Muscle layer of duodenum (tissue), 2 donors: ENCODE measurements around the gene SLC35E3.

ENCODE experiments used
- H3K27ac ChIP-seq: one replicate; pipeline ENCODE4 v1.7.0; 2013; ENCODE audit warnings: mild to moderate bottlenecking, low read length
- H3K27me3 ChIP-seq: one replicate; pipeline ENCODE4 v1.7.0; 2013; ENCODE audit warnings: low read depth, mild to moderate bottlenecking, control low read depth, low read length
- H3K36me3 ChIP-seq, 2 donors: one replicate each; pipeline ENCODE4 v1.7.0; 2013; ENCODE audit warnings: low read length in 2 of 2, control low read depth in 1 of 2, mild to moderate bottlenecking in 1 of 2; ENCODE audit not compliant: insufficient read depth in 2 of 2, control insufficient read depth in 1 of 2
- H3K4me1 ChIP-seq, 2 donors: one replicate each; pipeline ENCODE4 v1.7.0; 2013; ENCODE audit warnings: low read length in 2 of 2, mild to moderate bottlenecking in 2 of 2, control low read depth in 1 of 2, moderate library complexity in 1 of 2; ENCODE audit not compliant: insufficient read depth in 2 of 2, control insufficient read depth in 1 of 2
- H3K4me3 ChIP-seq, 2 donors: one replicate each; pipeline ENCODE4 v1.7.0; 2013; ENCODE audit warnings: low read length in 2 of 2, low read depth in 1 of 2, mild to moderate bottlenecking in 1 of 2
- H3K9me3 ChIP-seq, 2 donors: one replicate each; pipeline ENCODE4 v1.7.0; 2013; ENCODE audit warnings: low read length in 2 of 2, control low read depth in 1 of 2, mild to moderate bottlenecking in 1 of 2; ENCODE audit not compliant: control insufficient read depth in 1 of 2
- donor health status: healthy.

The SLC35E3 gene

DNA sequence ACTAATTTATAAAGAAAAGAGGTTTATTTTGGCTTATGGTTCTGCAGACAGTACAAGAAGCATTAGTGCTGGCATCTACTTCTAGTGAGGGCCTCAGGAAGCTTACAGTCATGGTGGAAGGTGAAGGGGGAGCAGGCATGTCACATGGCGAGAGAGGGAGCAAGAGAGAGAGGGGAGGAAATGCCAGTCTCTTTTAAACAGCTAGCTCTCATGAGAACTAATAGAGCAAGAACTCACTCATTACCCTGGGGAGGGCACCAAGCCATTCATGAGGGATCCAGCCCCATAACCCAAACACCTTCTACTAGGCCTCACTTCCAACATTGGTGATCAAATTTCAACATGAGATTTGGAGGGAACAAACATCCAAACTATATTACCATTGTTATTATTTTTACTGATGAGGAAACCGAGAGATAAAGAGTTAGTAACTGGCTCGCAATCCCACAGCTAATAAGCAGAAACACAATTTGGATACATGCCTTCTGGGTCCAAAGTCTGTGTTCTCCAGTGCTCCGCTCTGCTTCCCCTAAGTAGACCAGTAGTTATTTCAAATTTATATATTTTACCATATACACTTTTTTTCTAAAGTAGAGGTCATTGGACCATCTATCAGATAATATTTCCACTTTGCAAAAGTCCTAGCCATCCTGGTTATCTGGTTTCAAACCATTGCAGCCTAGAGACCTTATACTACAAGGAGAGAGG lies 9.7 kb downstream of the SLC35E3 start:
- Histone ChIP-seq H3K9me3 (no peaks in the 10 kb centered on the region), H3K27ac (no peak overlapping the region), H3K36me3 (peaks cover 11 to 34% of the 10 kb centered on the region in 2 donors), H3K27me3 (no peaks in the 10 kb centered on the region), H3K4me1 (peaks cover 0 to 2% of the 10 kb centered on the region in 2 donors), H3K4me3 (no peak overlapping the region)

DNA sequence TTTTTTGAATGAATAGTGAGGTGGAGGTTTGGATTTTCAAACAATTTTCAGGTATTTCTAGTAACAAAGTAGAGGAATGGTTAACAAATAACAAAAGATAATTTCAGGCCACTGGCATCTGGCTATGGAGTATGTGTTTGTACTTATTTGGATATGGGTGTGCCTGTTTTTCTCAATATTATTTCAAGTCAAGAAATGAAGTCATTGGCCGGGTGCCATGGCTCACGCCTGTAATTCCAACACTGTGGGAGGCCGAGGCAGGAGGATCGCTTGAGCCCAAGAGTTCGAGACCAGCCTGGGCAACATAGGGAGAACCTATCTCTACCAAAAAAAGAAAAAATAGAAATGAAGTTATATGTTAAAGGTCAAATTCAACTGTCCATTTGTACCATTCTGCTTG lies 13.9 kb downstream of the SLC35E3 start:
- peaks cover 3 to 48% of the 10 kb centered on the region in 2 donors for H3K36me3 ChIP-seq
- no peak overlapping the region for H3K4me3 ChIP-seq
- no peaks in the 10 kb centered on the region for H3K27me3 ChIP-seq
- H3K4me1 ChIP-seq: no peaks in the 10 kb centered on the region
- no peaks in the 10 kb centered on the region for H3K9me3 ChIP-seq
- H3K27ac ChIP-seq: no peak overlapping the region

DNA sequence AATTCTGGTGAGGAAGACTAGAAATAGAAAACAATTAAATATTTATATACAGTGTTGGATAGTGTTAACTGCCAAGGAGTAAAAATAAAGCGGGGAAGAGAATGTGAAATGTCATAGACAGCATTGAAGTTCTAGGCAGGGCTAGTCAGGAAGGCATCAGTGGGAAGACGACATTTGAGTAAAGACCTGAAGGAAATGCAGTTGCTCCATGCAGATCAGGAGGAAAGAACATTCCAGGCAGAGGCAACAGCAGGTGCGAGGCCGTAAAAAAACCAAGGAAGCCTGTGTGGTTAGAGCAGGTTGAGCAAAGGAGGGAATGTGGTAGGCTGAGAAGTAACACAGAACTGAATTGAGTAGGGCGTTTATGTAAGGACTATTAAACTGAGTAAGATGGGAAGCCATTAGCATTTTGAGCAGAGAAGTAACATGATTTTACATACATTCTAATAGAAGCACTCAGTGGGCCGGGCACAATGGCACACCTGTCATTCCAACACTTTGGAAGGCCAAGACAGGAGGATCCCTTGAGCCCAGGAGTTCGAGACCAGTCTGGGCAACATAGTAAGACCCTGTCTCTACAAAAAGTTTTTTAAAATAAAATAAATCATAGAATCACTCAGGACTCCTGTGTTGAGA lies 14.9 kb downstream of the SLC35E3 start:
- H3K36me3 ChIP-seq: peaks cover 0 to 39% of the 10 kb centered on the region in 2 donors
- H3K4me1 ChIP-seq: no peaks in the 10 kb centered on the region
- no peaks in the 10 kb centered on the region for H3K27me3 ChIP-seq
- no peaks in the 10 kb centered on the region for H3K9me3 ChIP-seq
- H3K4me3 ChIP-seq: no peak overlapping the region
- H3K27ac ChIP-seq: no peak overlapping the region

DNA sequence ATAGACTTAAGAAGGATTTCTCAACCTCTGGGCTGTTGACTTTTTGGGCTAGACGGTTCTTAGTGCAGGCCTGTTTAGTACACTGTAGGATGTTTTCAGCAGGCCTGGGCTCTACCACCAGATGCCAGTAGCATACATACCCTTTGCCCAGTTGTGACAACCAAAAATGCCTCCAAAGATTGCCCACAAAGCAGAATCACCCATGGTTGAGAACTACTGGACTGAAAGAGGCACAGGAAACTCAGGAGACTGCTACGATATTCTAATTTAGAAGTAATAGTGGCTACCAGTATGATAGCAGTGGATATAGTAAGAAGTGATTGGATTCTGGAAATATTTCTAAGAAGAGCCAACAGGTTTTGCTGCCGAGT lies 15.5 kb downstream of the SLC35E3 start:
- H3K9me3 ChIP-seq: no peaks in the 10 kb centered on the region
- no peaks in the 10 kb centered on the region for H3K4me1 ChIP-seq
- H3K27ac ChIP-seq: no peak overlapping the region
- H3K36me3 ChIP-seq: peaks cover 0 to 37% of the 10 kb centered on the region in 2 donors
- no peaks in the 10 kb centered on the region for H3K27me3 ChIP-seq
- no peak overlapping the region for H3K4me3 ChIP-seq

DNA sequence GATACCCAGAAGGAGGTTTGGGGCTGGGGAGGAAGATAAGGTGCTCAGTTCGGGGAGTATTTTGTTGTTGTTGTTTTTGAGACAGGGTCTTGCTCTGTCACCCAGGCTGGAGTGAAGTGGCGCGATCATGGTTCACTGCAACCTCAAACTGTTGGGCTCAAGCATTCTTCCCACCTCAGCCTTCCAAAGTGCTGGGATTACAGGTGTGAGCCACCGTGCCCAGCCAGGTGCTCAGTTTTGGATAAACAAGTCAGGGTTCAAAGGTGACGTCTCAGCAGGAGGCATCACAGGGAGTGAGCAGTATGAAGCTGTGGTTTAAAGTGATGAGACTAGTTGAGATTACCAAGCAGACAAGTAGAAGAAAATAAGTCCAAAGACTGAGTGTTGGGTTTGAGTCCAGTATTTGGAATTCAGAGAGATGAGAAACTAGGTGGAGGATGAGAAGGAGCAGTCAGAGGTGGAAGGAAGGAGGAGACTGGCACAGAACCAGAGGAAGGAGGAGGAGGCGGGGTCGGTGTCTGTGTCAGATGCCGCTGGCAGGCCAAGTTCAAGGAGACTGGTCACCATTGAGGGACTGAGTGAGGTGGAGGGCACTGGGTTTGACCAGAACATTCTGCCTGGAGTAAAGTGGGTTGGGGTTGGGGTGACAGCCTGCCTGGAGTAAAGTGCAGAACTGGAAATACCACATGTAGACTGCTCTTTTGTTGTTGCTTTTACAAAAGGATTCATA lies 16.1 kb downstream of the SLC35E3 start:
- no peaks in the 10 kb centered on the region for H3K27me3 ChIP-seq
- no peaks in the 10 kb centered on the region for H3K9me3 ChIP-seq
- H3K27ac ChIP-seq: no peak overlapping the region
- no peaks in the 10 kb centered on the region for H3K4me1 ChIP-seq
- peaks cover 0 to 36% of the 10 kb centered on the region in 2 donors for H3K36me3 ChIP-seq
- no peak overlapping the region for H3K4me3 ChIP-seq

DNA sequence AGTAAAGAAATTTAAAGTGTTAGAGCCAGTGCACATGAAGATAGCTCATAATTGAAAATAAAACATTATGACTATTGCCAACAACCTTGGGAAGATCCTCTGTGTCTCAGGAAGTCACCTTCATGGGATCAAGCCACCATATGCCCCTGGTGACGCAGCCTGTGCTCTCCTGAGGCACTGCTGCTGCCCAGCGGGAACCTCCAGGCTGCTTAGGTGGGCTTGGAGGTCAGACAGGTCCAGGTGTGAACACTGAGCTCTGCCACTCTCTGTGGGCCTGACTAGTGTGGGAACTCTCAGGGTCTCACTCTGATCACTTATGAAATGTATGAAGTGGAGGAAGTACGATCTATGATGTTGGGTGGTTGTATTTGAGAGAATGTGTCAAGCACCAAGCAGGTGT lies 16.7 kb downstream of the SLC35E3 start:
- Histone ChIP-seq H3K27ac (no peak overlapping the region), H3K27me3 (no peaks in the 10 kb centered on the region), H3K36me3 (peaks cover 0 to 37% of the 10 kb centered on the region in 2 donors), H3K4me1 (no peaks in the 10 kb centered on the region), H3K9me3 (no peaks in the 10 kb centered on the region), H3K4me3 (no peak overlapping the region)

DNA sequence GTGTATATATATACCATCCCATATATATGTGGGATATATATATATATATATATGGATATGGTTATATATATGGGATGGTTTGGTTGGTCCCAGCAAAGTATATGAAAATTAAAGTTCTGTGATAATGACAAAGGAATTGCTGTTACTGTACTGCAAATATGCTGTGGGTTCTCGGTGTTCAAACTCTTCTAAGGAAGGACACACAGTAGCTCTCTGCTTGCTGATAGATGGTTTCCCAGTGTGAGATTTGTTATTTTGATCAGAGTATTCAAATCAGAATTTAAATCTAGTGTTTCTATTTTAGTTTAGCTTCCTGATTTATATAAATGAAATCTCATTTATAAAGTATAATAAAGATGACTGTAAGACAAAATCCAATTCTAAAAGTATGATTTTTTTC lies 19.7 kb downstream of the SLC35E3 start:
- Histone ChIP-seq H3K4me1 (no peaks in the 10 kb centered on the region), H3K4me3 (no peak overlapping the region), H3K27me3 (no peaks in the 10 kb centered on the region), H3K27ac (no peak overlapping the region), H3K9me3 (no peaks in the 10 kb centered on the region), H3K36me3 (peaks cover 0 to 32% of the 10 kb centered on the region in 2 donors)

DNA sequence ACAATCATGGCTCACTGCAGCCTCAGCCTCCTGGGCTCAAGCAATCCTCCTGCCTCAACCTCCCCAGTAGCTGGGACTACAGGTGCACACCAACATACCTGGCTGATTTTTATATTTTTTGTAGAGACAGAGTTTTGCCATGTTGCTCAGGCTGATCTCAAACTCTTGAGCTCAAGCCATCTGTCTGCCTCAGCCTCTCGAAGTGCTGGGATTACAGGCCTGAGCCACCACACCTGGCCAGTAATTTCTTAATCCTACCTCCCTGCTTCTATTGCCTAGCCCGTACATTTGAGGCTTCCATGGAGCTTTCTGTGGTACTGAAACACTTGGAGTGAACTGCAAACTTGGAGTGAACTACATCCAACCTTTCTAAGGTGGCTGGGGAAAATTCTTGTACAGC lies 20.7 kb downstream of the SLC35E3 start:
- no peak overlapping the region for H3K4me3 ChIP-seq
- no peak overlapping the region for H3K27ac ChIP-seq
- no peaks in the 10 kb centered on the region for H3K9me3 ChIP-seq
- no peaks in the 10 kb centered on the region for H3K27me3 ChIP-seq
- no peaks in the 10 kb centered on the region for H3K4me1 ChIP-seq
- H3K36me3 ChIP-seq: peaks cover 0 to 28% of the 10 kb centered on the region in 2 donors

DNA sequence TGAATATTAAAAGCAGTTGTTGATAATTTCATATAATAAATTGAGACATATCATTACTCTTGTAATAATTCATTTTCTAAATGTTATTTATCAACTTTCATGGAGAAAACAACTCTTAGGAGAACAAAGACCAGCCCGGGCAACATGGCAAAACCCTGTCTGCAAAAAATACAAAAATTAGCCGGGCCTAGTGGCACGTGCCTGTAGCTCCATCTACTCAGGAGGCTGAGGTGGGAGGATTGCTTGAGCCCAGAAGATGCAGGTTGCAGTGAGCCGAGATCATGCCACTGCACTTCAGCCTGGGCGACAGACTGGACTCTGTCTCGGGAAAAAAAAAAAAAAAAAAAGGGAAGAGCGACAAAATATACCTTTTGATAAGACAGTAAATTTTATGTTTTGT lies 21.2 kb downstream of the SLC35E3 start:
- no peak overlapping the region for H3K4me3 ChIP-seq
- H3K27ac ChIP-seq: no peak overlapping the region
- no peaks in the 10 kb centered on the region for H3K4me1 ChIP-seq
- H3K27me3 ChIP-seq: no peaks in the 10 kb centered on the region
- H3K36me3 ChIP-seq: peaks cover 0 to 23% of the 10 kb centered on the region in 2 donors
- H3K9me3 ChIP-seq: no peaks in the 10 kb centered on the region

DNA sequence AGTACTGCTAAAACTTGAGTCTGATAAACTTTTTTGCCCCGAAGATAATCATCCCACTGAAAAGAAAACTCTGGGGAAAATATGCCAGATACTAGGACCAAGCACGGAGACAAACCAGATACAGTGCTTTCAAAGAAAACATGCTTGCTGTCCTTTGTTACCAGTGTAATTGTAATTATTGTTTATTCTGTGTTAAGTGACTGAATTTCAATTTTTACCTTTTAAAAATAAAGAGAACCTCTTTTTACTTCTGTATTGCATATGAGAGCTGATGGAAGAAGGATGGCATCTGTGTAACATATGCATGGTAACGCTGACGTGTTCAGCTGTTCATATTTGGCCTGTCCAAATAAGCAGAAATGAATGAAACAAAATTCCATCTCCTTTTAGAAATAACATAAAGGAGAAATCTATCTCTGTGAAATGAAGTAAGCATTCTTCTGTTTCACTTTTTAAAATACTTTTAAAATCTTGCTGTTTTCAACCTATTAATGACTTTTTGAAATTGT lies 22.5 kb downstream of the SLC35E3 start:
- Histone ChIP-seq H3K4me3 (no peak overlapping the region), H3K4me1 (no peaks in the 10 kb centered on the region), H3K36me3 (peaks cover 0 to 14% of the 10 kb centered on the region in 2 donors), H3K9me3 (no peaks in the 10 kb centered on the region), H3K27me3 (no peaks in the 10 kb centered on the region), H3K27ac (no peak overlapping the region)

DNA sequence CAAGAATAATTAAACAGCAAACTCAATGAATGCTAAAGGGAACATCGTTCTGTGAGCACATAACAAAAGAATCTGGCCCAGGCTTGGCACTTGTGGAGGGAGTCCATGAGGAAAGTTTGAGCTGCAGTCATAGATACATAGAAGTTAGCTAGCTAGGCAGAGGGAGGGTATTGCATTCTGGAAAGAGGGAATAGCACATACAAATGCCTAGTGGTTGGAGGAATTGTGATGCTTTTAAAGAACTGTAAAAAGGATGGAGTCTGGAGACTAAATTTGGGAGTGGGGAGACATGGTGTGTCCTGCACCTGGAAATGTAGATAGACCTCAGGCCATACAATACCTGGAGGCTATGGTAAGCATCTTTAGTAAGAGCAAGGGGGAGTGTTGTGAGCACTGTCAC lies 24.0 kb downstream of the SLC35E3 start:
- Histone ChIP-seq H3K27ac (no peak overlapping the region), H3K4me1 (no peaks in the 10 kb centered on the region), H3K4me3 (no peak overlapping the region), H3K9me3 (no peaks in the 10 kb centered on the region), H3K36me3 (peaks cover 0 to 6% of the 10 kb centered on the region in 2 donors), H3K27me3 (no peaks in the 10 kb centered on the region)
